HepG2 (cell line): Measurements from ENCODE around the gene HLA-B. TPM values are rescaled to one million over a fixed set of nuclear protein-coding genes. Genes with fewer than 3 reads are reported as not detected.

ENCODE experiments used
- CREB1 ChIP-seq, 2 experiments: fragments of 450-650 bp in 1 of 2; IDR thresholded peaks; 2 replicates each; pipeline ENCODE4 v1.6.1; 2016 to 2017; ENCODE audit warnings: control low read depth in 1 of 2, mild to moderate bottlenecking in 1 of 2, missing compliant biosample characterization in 1 of 2, missing genetic modification characterization in 1 of 2
- ISX ChIP-seq: sonication (generic); formaldehyde crosslinking; conservative IDR thresholded peaks from 2 replicates; pipeline ENCODE4 v1.5.0; 2020; ENCODE audit warnings: missing genetic modification reagents
- MIER3 ChIP-seq: IDR thresholded peaks from 2 replicates; pipeline ENCODE4 v1.6.1; 2016; ENCODE audit warnings: missing compliant biosample characterization, borderline replicate concordance
- RXRB ChIP-seq: IDR thresholded peaks from 2 replicates; pipeline ENCODE4 v1.6.1; 2016; ENCODE audit warnings: borderline replicate concordance, missing genetic modification reagents, missing compliant biosample characterization
- SRSF9 ChIP-seq: fragments of 200-400 bp; formaldehyde crosslinking; IDR thresholded peaks from 2 replicates; pipeline ENCODE4 v1.6.1; 2018; ENCODE audit warnings: borderline replicate concordance, mild to moderate bottlenecking, low read depth, low read length; ENCODE audit not compliant: insufficient read depth, poor library complexity, severe bottlenecking
- TARDBP ChIP-seq: sonication (generic); formaldehyde crosslinking; IDR thresholded peaks from 2 replicates; pipeline ENCODE4 v1.8.0; 2022; ENCODE audit warnings: mild to moderate bottlenecking, missing genetic modification reagents
- ZNF256 ChIP-seq: sonication (generic); formaldehyde crosslinking; conservative IDR thresholded peaks from 2 replicates; pipeline ENCODE4 v1.4.0; 2020; ENCODE audit warnings: missing genetic modification reagents
- ZNF850 ChIP-seq: sonication (generic); formaldehyde crosslinking; conservative IDR thresholded peaks from 2 replicates; pipeline ENCODE4 v1.9.0; 2021; ENCODE audit warnings: mild to moderate bottlenecking, missing genetic modification reagents
- ZSCAN12 ChIP-seq: sonication (generic); formaldehyde crosslinking; IDR thresholded peaks from 2 replicates; pipeline ENCODE4 v1.9.0; 2021; ENCODE audit warnings: mild to moderate bottlenecking, missing genetic modification reagents
- polyA plus RNA-seq, 8 experiments: library from polyadenylated mRNA; depleted of rRNA in 3 of 8; stranded (reverse) in 7 of 8; unstranded in 1 of 8; fragments of >200 nt; fragmentation: Illumina TruSeq in 4 of 8; extraction: Trizol in 4 of 8; gene quantifications; 2 replicates each; pipeline versions ENCODE4 v1.2.1 to v1.2.3, GENCODE V29; 2011 to 2016; ENCODE audit warnings: low read depth in 4 of 8, missing spikeins in 1 of 8, mixed read lengths in 1 of 8; ENCODE audit not compliant: insufficient read depth in 1 of 8
- total RNA-seq, 5 experiments: library from RNA; depleted of rRNA; stranded (reverse); fragments of >200 nt; fragmentation: Illumina TruSeq; extraction: Trizol; gene quantifications; 2 replicates each; pipeline ENCODE4 v1.2.3, GENCODE V29; 2016; ENCODE audit warnings: low read depth in 1 of 5
- TF ChIP-seq, protein P1 (sequence below): sonication (generic); formaldehyde crosslinking; IDR thresholded peaks from 2 replicates; pipeline ENCODE4 v1.8.0; 2022; ENCODE audit warnings: mild to moderate bottlenecking, missing genetic modification reagents; ENCODE audit not compliant: insufficient replicate concordance
- TF ChIP-seq, protein P2 (sequence below): sonication (generic); formaldehyde crosslinking; IDR thresholded peaks from 2 replicates; pipeline ENCODE4 v1.5.1; 2020; ENCODE audit warnings: missing genetic modification reagents, mild to moderate bottlenecking, borderline replicate concordance
- TF ChIP-seq, protein P3 (sequence below): sonication (generic); formaldehyde crosslinking; IDR thresholded peaks from 2 replicates; pipeline ENCODE4 v1.4.0; 2020; ENCODE audit warnings: missing genetic modification reagents
- TF ChIP-seq, protein P4 (sequence below): sonication (generic); formaldehyde crosslinking; IDR thresholded peaks from 2 replicates; pipeline ENCODE4 v1.5.0; 2020; ENCODE audit warnings: missing genetic modification reagents, mild to moderate bottlenecking, borderline replicate concordance
- TF ChIP-seq, protein P5 (sequence below): sonication (generic); formaldehyde crosslinking; IDR thresholded peaks from 2 replicates; pipeline ENCODE4 v1.8.0; 2022; ENCODE audit warnings: low read depth, missing genetic modification reagents

HLA-B gene
- total and polyA plus RNA-seq, 2 of the 13 experiments (the other 11 are each of a cell fraction or from before 2014, with no cell fraction given) = 35.3 to 88.9 TPM

DNA sequence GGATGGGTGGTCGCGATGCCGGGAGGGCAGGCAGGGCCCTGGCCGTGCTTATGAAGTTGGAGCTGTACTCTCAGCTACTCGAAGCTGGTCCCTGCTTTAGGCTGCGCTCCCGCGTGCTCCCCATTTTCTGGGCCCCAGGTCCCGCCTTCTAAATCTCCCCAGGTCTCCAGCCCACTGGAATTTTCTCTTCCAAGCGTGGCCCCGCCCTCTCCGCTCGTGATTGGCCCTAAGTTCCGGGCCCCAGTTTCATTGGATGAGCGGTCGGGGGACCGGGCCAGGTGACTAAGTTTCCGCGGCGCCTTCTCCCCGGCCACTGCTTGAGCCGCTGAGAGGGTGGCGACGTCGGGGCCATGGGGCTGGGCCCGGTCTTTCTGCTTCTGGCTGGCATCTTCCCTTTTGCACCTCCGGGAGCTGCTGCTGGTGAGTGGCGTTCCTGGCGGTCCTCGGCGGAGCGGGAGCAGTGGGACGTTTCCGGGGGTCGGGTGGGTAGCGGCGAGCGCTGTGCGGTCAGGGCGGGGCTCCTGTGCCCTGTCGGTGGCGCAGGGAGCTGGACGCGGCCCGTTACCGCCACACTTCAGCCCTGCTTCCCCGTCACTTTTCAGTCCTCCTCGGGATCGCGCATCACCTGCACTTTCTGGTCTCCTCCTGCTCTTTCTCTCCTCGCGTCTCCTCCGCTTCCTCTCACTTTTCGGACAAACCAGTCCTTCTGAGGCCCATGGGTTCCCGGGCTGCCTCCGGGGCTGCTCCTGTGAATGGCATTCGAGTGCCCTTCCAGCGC lies 46.5 kb upstream of the HLA-B start, which contains the start of gene MICA (continued):
- TF ChIP-seq ISX (CRISPR knock-in tag) (peak; percentile 92; the same call in 1 of the 2 replicates), SRSF9 (no peak), ZNF850 (no peak), ZNF256 (peak; percentile 84), CREB1 (IDR thresholded peaks at IDR 0.05) (no peak), CREB1 (CRISPR knock-in tag; IDR thresholded peaks at IDR 0.05) (peak; percentile 63; the same call in 1 of the 2 replicates), ZSCAN12 (peak; percentile 95; the same call in 1 of the 2 replicates), RXRB (peak; percentile 28; the same call in 1 of the 2 replicates), TARDBP (CRISPR knock-in tag) (peak; percentile 76), MIER3 (0 out of 2 replicates have a peak, but pooled peaks have one; percentile 31)
- TF ChIP-seq, protein P1, sequence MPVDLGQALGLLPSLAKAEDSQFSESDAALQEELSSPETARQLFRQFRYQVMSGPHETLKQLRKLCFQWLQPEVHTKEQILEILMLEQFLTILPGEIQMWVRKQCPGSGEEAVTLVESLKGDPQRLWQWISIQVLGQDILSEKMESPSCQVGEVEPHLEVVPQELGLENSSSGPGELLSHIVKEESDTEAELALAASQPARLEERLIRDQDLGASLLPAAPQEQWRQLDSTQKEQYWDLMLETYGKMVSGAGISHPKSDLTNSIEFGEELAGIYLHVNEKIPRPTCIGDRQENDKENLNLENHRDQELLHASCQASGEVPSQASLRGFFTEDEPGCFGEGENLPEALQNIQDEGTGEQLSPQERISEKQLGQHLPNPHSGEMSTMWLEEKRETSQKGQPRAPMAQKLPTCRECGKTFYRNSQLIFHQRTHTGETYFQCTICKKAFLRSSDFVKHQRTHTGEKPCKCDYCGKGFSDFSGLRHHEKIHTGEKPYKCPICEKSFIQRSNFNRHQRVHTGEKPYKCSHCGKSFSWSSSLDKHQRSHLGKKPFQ (CRISPR knock-in tag) = peak; percentile 85
- TF ChIP-seq, protein P2, sequence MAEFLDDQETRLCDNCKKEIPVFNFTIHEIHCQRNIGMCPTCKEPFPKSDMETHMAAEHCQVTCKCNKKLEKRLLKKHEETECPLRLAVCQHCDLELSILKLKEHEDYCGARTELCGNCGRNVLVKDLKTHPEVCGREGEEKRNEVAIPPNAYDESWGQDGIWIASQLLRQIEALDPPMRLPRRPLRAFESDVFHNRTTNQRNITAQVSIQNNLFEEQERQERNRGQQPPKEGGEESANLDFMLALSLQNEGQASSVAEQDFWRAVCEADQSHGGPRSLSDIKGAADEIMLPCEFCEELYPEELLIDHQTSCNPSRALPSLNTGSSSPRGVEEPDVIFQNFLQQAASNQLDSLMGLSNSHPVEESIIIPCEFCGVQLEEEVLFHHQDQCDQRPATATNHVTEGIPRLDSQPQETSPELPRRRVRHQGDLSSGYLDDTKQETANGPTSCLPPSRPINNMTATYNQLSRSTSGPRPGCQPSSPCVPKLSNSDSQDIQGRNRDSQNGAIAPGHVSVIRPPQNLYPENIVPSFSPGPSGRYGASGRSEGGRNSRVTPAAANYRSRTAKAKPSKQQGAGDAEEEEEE (CRISPR knock-in tag) = peak; percentile 57; the same call in 1 of the 2 replicates
- TF ChIP-seq, protein P3, sequence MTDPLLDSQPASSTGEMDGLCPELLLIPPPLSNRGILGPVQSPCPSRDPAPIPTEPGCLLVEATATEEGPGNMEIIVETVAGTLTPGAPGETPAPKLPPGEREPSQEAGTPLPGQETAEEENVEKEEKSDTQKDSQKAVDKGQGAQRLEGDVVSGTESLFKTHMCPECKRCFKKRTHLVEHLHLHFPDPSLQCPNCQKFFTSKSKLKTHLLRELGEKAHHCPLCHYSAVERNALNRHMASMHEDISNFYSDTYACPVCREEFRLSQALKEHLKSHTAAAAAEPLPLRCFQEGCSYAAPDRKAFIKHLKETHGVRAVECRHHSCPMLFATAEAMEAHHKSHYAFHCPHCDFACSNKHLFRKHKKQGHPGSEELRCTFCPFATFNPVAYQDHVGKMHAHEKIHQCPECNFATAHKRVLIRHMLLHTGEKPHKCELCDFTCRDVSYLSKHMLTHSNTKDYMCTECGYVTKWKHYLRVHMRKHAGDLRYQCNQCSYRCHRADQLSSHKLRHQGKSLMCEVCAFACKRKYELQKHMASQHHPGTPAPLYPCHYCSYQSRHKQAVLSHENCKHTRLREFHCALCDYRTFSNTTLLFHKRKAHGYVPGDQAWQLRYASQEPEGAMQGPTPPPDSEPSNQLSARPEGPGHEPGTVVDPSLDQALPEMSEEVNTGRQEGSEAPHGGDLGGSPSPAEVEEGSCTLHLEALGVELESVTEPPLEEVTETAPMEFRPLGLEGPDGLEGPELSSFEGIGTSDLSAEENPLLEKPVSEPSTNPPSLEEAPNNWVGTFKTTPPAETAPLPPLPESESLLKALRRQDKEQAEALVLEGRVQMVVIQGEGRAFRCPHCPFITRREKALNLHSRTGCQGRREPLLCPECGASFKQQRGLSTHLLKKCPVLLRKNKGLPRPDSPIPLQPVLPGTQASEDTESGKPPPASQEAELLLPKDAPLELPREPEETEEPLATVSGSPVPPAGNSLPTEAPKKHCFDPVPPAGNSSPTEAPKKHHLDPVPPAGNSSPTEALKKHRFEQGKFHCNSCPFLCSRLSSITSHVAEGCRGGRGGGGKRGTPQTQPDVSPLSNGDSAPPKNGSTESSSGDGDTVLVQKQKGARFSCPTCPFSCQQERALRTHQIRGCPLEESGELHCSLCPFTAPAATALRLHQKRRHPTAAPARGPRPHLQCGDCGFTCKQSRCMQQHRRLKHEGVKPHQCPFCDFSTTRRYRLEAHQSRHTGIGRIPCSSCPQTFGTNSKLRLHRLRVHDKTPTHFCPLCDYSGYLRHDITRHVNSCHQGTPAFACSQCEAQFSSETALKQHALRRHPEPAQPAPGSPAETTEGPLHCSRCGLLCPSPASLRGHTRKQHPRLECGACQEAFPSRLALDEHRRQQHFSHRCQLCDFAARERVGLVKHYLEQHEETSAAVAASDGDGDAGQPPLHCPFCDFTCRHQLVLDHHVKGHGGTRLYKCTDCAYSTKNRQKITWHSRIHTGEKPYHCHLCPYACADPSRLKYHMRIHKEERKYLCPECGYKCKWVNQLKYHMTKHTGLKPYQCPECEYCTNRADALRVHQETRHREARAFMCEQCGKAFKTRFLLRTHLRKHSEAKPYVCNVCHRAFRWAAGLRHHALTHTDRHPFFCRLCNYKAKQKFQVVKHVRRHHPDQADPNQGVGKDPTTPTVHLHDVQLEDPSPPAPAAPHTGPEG (CRISPR knock-in tag) = peak; percentile 75
- TF ChIP-seq, protein P4, sequence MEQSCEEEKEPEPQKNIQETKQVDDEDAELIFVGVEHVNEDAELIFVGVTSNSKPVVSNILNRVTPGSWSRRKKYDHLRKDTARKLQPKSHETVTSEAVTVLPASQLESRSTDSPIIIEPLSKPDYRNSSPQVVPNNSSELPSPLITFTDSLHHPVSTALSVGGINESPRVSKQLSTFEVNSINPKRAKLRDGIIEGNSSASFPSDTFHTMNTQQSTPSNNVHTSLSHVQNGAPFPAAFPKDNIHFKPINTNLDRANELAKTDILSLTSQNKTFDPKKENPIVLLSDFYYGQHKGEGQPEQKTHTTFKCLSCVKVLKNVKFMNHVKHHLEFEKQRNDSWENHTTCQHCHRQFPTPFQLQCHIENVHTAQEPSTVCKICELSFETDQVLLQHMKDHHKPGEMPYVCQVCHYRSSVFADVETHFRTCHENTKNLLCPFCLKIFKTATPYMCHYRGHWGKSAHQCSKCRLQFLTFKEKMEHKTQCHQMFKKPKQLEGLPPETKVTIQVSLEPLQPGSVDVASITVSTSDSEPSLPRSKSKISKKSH (CRISPR knock-in tag) = peak; percentile 61; the same call in 1 of the 2 replicates
- TF ChIP-seq, protein P5, sequence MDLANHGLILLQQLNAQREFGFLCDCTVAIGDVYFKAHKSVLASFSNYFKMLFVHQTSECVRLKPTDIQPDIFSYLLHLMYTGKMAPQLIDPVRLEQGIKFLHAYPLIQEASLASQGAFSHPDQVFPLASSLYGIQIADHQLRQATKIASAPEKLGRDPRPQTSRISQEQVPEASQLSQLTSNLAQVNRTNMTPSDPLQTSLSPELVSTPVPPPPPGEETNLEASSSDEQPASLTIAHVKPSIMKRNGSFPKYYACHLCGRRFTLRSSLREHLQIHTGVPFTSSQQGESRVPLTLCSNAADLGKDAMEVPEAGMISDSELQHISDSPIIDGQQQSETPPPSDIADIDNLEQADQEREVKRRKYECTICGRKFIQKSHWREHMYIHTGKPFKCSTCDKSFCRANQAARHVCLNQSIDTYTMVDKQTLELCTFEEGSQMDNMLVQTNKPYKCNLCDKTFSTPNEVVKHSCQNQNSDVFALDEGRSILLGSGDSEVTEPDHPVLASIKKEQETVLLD (CRISPR knock-in tag) = peak; percentile 60
